ENCODE results near the gene STX16. TPM values are rescaled to one million over a fixed set of nuclear protein-coding genes. Genes with fewer than 3 reads are reported as not detected.

Gene STX16
- total RNA-seq, 1 donor, result 34.1 TPM

GRCh38 chr20:58707770-58708169 is 56.7 kb downstream of the STX16 start:
- DNase-seq (ENCODE audit: low read depth), result no peak
- no peak for TF ChIP-seq CTCF (IDR thresholded peaks at IDR 0.05; ENCODE audit: insufficient read depth, low read depth, low read length)
- H3K4me3 ChIP-seq (ENCODE audit: low read depth, low read length), result no peak overlapping the region

GRCh38 chr20:58708246-58708931 is 57.3 kb downstream of the STX16 start:
- DNase-seq (ENCODE audit: low read depth), result no peak
- H3K4me3 ChIP-seq (ENCODE audit: low read depth, low read length), result no peak overlapping the region
- no peak for TF ChIP-seq CTCF (IDR thresholded peaks at IDR 0.05; ENCODE audit: insufficient read depth, low read depth, low read length)

GRCh38 chr20:58709013-58709702 is 58.1 kb downstream of the STX16 start:
- DNase-seq (ENCODE audit: low read depth), result no peak
- no peak for TF ChIP-seq CTCF (IDR thresholded peaks at IDR 0.05; ENCODE audit: insufficient read depth, low read depth, low read length)
- no peak overlapping the region for H3K4me3 ChIP-seq (ENCODE audit: low read depth, low read length)

GRCh38 chr20:58709703-58710039 is 58.6 kb downstream of the STX16 start:
- no peak for DNase-seq (ENCODE audit: low read depth)
- TF ChIP-seq CTCF (IDR thresholded peaks at IDR 0.05; ENCODE audit: insufficient read depth, low read depth, low read length), result no peak
- no peak overlapping the region for H3K4me3 ChIP-seq (ENCODE audit: low read depth, low read length)

GRCh38 chr20:58710481-58711265 is 59.6 kb downstream of the STX16 start:
- no peak for DNase-seq (ENCODE audit: low read depth)
- no peak overlapping the region for H3K4me3 ChIP-seq (ENCODE audit: low read depth, low read length)
- no peak for TF ChIP-seq CTCF (IDR thresholded peaks at IDR 0.05; ENCODE audit: insufficient read depth, low read depth, low read length)

- DNase-seq (ENCODE audit: low read depth), result no peak
- no peak overlapping the region for H3K4me3 ChIP-seq (ENCODE audit: low read depth, low read length)
- no peak for TF ChIP-seq CTCF (IDR thresholded peaks at IDR 0.05; ENCODE audit: insufficient read depth, low read depth, low read length)
These were observed 60.4 kb downstream of the STX16 start for GRCh38 chr20:58711266-58712051.
